HG03025 (cell line): Measurements from ENCODE around the gene BBS1.
A peak's percentile ranks its signal among the peaks of the same experiment; 100 is the strongest.
"Not testable (repeated sequence)": the region's sequence is repeated elsewhere in the genome, so short reads cannot be mapped to it uniquely, and the experiment has no call there.

ENCODE experiments used
- ATAC-seq: cut with Tn5 transposase; IDR thresholded peaks from one replicate; pipeline ENCODE4 v1.9.1; 2021; ENCODE audit warnings: mild to moderate bottlenecking, moderate library complexity; ENCODE audit not compliant: unreplicated experiment, low FRiP score

Gene BBS1

GRCh38 chr11:66523611-66524010 lies 13.2 kb downstream of the BBS1 start:
- no peak for ATAC-seq

- no peak for ATAC-seq
These were observed 14.0 kb downstream of the BBS1 start for GRCh38 chr11:66524304-66525040.

DNA sequence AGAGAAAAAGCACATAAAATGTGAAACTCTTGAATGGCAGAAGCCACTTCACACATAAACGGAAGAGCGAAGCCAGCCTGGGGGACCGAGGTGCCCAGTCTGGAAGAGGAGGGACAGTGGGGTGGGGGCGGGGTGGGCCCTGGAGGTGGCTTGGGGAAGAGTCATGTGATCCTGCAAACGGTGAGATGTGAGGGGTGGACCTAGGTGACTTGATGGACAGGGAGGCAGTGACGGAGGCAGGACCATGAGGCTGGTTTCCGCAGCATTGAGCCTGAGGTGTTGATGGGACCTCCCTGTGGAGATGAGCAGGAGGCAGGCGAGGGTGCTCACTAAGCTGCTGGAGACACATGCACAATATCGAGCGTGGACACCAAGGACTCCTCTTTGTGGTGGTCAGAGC lies 18.6 kb downstream of the BBS1 start:
- no peak for ATAC-seq

DNA sequence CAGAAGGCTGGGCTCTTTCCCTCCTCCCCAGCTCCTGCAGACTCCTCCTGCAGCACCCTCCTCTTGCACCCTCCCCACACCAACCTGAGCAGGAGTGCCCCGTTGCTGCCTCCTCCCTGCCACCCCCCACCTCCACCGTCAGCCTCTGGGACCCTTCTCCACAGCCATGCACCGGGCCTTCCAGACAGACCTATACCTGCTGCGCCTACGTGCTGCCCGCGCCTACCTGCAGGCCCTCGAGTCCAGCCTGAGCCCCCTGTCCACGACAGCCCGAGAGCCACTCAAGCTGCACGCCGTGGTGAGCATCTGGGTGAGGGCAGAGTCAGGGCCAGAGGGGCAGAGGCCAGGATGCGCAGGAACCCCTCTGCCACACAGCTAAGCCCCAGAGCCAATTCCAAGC lies 19.2 kb downstream of the BBS1 start:
- ATAC-seq = no peak

DNA sequence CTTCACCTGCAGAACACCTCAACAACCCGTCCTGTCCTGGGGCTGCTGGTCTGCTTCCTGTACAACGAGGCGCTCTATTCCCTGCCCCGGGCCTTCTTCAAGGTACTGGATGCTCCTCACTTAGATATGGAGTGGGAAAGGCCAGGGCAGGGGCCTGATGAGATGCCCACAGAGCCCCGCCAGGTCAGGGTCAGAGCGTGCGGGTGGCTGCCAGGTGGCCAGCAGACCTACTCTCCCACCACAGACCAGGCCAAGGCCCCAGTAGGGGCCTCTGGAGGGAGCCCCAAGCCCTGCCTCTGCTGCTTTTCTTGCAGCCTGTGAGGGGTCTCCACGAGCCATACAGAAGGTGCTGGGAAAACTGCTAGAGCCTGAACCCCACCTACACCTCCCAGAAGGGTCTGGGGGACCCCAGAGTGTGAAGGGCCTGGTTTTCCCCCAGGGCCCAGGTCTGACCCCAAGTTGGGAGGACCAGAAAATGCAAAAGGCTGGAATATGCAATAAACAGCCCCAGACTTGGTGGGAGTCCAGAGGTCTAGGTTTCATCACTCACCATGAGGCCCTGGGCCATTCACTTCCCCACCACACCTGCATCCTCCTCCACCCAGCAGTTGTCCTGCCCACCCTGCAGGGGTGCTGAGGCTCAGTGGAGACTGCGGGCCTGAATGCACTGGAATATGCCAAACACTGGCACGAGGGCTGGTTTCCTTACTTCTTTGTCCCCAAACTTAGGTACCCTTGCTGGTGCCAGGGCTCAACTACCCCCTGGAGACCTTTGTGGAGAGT lies 20.7 kb downstream of the BBS1 start:
- ATAC-seq = no peak

- no peak for ATAC-seq
These were observed 21.4 kb downstream of the BBS1 start for GRCh38 chr11:66531841-66532240.

GRCh38 chr11:66532784-66533183 lies 22.3 kb downstream of the BBS1 start:
- no peak for ATAC-seq

DNA sequence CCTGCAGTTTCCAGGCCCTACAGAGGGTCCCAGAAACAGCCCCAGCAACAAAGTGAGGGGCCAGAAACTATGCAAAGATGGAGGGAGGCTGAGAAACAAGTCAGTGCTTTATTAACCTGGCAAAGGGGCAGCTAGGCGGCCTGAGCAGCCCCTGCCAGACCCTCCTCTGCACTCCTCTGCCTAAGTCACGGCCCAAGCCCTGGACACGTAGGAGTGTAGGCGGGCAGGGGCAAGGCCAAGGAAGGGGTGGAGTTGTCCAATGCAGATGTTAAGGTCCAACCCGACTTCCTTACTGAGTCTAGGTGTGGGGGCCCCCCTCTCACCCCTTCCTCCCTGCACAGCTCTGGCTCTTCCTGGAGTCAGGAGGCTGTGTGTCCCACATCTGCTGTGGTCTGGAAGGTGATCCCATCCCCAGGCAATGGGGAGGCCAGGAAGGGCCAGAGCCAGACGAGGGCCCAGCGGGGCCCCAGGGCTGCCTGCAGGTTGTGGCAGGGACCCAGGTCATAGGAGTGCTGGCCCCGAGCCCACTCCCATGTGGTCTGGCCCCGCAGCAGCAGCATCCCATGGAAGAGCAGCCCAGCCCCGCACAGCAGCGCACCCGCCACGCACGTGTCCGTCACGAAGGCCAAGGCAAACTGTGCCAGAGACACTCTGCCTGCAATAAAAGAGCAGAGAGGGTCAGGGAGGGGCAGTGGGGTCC lies 28.9 kb downstream of the BBS1 start:
- no peak for ATAC-seq

GRCh38 chr11:66539870-66540213 lies 29.4 kb downstream of the BBS1 start:
- ATAC-seq = no peak

- not testable (repeated sequence) for ATAC-seq
These were observed 30.2 kb downstream of the BBS1 start for GRCh38 chr11:66540598-66540997.

DNA sequence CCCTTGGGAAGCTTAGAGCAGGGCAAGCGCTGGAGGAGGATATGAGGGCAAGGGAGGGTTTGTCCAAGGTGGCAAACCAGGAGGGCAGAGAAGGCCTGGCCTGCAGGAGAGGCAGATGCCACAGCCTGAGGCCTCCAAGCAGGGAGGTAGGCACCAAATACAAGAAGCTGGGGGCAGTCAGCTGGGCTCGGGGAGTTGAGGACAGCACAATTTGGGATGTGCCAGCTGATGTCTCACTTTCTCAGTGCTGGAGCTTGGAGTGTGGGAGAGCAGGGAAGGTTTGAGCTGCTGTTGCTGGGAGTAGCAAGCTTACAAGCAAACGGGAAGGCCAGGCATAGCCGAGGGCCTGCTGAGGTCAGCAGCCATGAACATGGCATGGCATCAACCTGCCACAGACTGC lies 31.5 kb downstream of the BBS1 start:
- no peak for ATAC-seq

- ATAC-seq = no peak
These were observed 31.9 kb downstream of the BBS1 start for GRCh38 chr11:66542362-66542761.

DNA sequence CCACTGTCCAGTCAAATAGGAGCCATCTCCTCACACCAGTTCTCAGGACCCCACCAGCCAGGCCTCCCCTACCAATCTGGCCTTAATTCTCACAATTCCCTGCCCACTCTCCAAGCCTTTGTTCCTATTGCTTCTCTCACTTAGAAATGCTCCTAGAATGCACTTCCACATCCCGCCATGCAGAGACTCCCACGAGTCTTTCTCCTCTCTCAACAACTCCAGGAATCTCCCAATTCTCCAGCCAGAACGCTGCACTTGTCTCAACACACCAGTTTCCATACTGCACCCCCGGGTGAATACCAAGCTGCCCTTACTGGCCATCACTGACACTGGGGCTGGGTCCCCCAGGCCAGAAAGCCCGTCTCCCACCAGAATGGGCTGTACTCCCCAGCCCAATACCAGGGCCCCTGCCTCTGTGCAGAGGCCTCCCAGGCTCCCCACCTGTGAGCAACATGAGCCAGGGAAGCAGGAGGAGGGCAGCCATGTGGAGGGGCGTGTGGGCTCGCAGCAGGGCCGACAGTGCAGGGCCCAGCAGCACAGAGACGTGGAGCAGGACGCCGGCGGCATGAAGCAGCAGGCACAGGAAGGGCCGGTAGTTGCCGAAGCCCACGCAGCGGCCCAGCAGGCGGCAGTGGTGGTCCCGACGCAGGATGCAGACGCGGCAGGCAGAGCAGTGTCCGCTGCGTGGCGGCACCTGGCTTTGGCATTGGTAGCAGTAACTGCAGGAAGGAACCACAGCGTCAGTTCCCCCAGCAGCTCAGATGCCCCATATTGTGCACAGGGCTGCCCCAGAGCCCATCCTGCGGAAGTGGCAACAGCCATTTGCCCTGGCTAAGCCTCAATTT lies 33.0 kb downstream of the BBS1 start:
- ATAC-seq = no peak

GRCh38 chr11:66544952-66545351 lies 34.5 kb downstream of the BBS1 start:
- ATAC-seq = not testable (repeated sequence)

GRCh38 chr11:66545701-66546367 lies 35.4 kb downstream of the BBS1 start, which contains the start of gene ZDHHC24:
Gene ZDHHC24, minus strand, starts transcription at chr11:66546048. Its CDS starts 45 bp downstream, at chr11:66546003.
- peak; percentile 85 for ATAC-seq

GRCh38 chr11:66546368-66546965 lies 36.0 kb downstream of the BBS1 start, which contains the start of gene ACTN3:
Gene ACTN3, plus strand, starts transcription at chr11:66546903. Its CDS starts 35 bp downstream, at chr11:66546938.
- ATAC-seq = no peak

GRCh38 chr11:66546966-66547661 lies 36.7 kb downstream of the BBS1 start:
- ATAC-seq = no peak

DNA sequence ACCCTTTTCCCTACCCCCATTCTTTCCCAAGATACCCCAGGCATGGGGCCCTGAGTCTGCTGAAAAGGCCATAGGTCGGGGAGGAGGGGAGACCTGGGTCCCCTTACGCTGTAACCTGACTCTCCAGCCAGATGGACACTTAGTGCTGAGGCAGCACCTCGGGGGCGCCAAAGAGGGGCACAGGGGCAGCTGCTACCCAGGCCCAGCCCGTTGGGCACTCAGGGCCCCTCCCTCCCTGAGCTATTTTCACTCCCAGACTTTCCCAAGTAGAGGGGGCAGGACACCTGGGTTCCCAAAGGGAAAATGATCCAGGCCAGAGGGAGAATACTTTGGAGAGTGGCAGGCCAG lies 37.2 kb downstream of the BBS1 start:
- ATAC-seq = no peak

GRCh38 chr11:66548041-66548440 lies 37.6 kb downstream of the BBS1 start:
- ATAC-seq = no peak
